ENCODE data around the gene CRBN. TPM values are rescaled to one million over a fixed set of nuclear protein-coding genes. Genes with fewer than 3 reads are reported as not detected.

The CRBN gene
- total and polyA plus RNA-seq, 2 of the 13 experiments (the other 11 are each of a cell fraction or from before 2014, with no cell fraction given) = 30.8 to 36.1 TPM

DNA sequence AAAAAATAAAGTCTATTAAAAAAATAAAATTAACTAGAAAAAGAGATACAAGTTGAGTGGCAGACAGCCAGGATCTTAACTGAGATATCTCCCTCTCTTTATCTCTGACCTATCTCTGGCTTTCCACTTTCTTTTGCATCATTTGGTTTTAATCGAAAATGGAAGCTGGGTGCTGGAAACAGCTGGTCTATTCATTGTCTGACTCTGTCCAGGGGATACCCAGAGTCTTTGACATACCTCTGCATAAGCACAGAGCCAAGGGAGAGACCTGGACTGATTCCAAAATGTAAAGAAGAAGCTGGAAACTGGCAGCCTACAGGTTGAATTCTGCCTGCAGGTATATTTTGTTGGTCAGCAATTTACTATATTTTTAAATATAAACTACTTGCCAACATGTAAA is 29.6 kb upstream of the CRBN start:
- no peak overlapping the region for H2AFZ ChIP-seq (ENCODE audit: low read length)
- ATAC-seq = no peak
- no peak for DNase-seq (ENCODE audit: low spot score)
- intact Hi-C loops (cut with micrococcal nuclease; ENCODE audit: unreplicated experiment) = no loop called here
- H3K9me3 ChIP-seq (ENCODE audit: low read length) = no peaks in the 10 kb centered on the region
- peaks cover 0 to 4% of the 10 kb centered on the region in 2 experiments; a peak in 1 of 5 replicates for H3K27me3 ChIP-seq (ENCODE audit: control insufficient read depth in 1 of 2, insufficient read depth in 2 of 2, low read length in 2 of 2)
- H4K20me1 ChIP-seq (ENCODE audit: insufficient read depth, low read length) = no peaks in the 10 kb centered on the region
- ChIA-PET CTCF (ENCODE audit: low intra/inter-chr PET ratio, low total read pairs) (no interaction called here), POLR2A (no interaction called here)
- no peaks in the 10 kb centered on the region for H3K36me3 ChIP-seq (replicated peaks in 1 of 2; ENCODE audit: control insufficient read depth in 1 of 2, insufficient read depth in 2 of 2, low read length in 2 of 2)
- WGBS (ENCODE audit: low lambda C conversion rate) = 0% methylated on average over 1 of the region's 1 CpG
- no peak overlapping the region for H3K4me3 ChIP-seq (replicated peaks in 1 of 3; ENCODE audit: insufficient read depth in 1 of 3, low read depth in 2 of 3, low read length in 3 of 3)
- no peaks in the 10 kb centered on the region for H3K4me1 ChIP-seq (ENCODE audit: insufficient read depth, low read length)
- H3K27ac ChIP-seq (ENCODE audit: extremely low read length, insufficient read depth, low read length) = no peak overlapping the region
- TF ChIP-seq NAIF1 (CRISPR knock-in tag; IDR thresholded peaks at IDR 0.05; ENCODE audit: borderline replicate concordance) = no peak
- TF ChIP-seq ZNF180 (CRISPR knock-in tag; IDR thresholded peaks at IDR 0.05; ENCODE audit: borderline replicate concordance, low read depth) = no peak
- no peak for TF ChIP-seq CAMTA2 (CRISPR knock-in tag; IDR thresholded peaks at IDR 0.05; ENCODE audit: borderline replicate concordance)
- no peak for TF ChIP-seq TBX3 (IDR thresholded peaks at IDR 0.05; ENCODE audit: borderline replicate concordance)
- no peak for TF ChIP-seq NR3C1 (CRISPR knock-in tag; IDR thresholded peaks at IDR 0.05)
- no peak for TF ChIP-seq ZNF790 (CRISPR knock-in tag; IDR thresholded peaks at IDR 0.05; ENCODE audit: borderline replicate concordance)
- TF ChIP-seq, protein P1, sequence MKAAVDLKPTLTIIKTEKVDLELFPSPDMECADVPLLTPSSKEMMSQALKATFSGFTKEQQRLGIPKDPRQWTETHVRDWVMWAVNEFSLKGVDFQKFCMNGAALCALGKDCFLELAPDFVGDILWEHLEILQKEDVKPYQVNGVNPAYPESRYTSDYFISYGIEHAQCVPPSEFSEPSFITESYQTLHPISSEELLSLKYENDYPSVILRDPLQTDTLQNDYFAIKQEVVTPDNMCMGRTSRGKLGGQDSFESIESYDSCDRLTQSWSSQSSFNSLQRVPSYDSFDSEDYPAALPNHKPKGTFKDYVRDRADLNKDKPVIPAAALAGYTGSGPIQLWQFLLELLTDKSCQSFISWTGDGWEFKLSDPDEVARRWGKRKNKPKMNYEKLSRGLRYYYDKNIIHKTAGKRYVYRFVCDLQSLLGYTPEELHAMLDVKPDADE (CRISPR knock-in tag; IDR thresholded peaks at IDR 0.05) = no peak
- no peak for TF ChIP-seq ONECUT2 (CRISPR knock-in tag; IDR thresholded peaks at IDR 0.05)
- H3K4me2 ChIP-seq (ENCODE audit: low read depth, low read length) = no peak overlapping the region
- BruUV-seq (replicated peaks) = no TSS peak
- H3K9ac ChIP-seq (ENCODE audit: insufficient read depth, low read depth, low read length) = no peak overlapping the region
- no peaks in the 10 kb centered on the region for H3K79me2 ChIP-seq (ENCODE audit: insufficient read depth, low read length)
- no peak for FAIRE-seq
- in situ Hi-C loops (cut with HindIII; ENCODE audit: extremely low pct_ligation_motif_present, low pct_unique_long_range_greater_than_20kb) = loop anchor here (10.0 kb wide), 1 partner anchor 796 kb away; no protein-coding TSS in a partner anchor

- no peak for ATAC-seq
- no peaks in the 10 kb centered on the region for H3K36me3 ChIP-seq (replicated peaks in 1 of 2; ENCODE audit: control insufficient read depth in 1 of 2, insufficient read depth in 2 of 2, low read length in 2 of 2)
- H3K27me3 ChIP-seq (ENCODE audit: control insufficient read depth in 1 of 2, insufficient read depth in 2 of 2, low read length in 2 of 2) = peaks cover 0 to 1% of the 10 kb centered on the region in 2 experiments; a peak in 1 of 5 replicates
- H4K20me1 ChIP-seq (ENCODE audit: insufficient read depth, low read length) = no peaks in the 10 kb centered on the region
- intact Hi-C loops (cut with micrococcal nuclease; ENCODE audit: unreplicated experiment) = no loop called here
- H3K4me1 ChIP-seq (ENCODE audit: insufficient read depth, low read length) = no peaks in the 10 kb centered on the region
- no peak overlapping the region for H3K4me3 ChIP-seq (replicated peaks in 1 of 3; ENCODE audit: insufficient read depth in 1 of 3, low read depth in 2 of 3, low read length in 3 of 3)
- no peak overlapping the region for H2AFZ ChIP-seq (ENCODE audit: low read length)
- no peak overlapping the region for H3K9ac ChIP-seq (ENCODE audit: insufficient read depth, low read depth, low read length)
- H3K79me2 ChIP-seq (ENCODE audit: insufficient read depth, low read length) = no peaks in the 10 kb centered on the region
- POLR2A ChIA-PET = no interaction called here
- H3K27ac ChIP-seq (ENCODE audit: extremely low read length, insufficient read depth, low read length) = no peak overlapping the region
- DNase-seq (ENCODE audit: low spot score) = no peak
- CTCF ChIA-PET (ENCODE audit: low intra/inter-chr PET ratio, low total read pairs) = interaction anchor here (2.0 to 2.4 kb wide), 2 partner anchors 796 to 1089 kb away, joined by 14 to 22 read pairs; no protein-coding TSS in a partner anchor
- no TSS peak for BruUV-seq (replicated peaks)
- no peak overlapping the region for H3K4me2 ChIP-seq (ENCODE audit: low read depth, low read length)
- WGBS (ENCODE audit: low lambda C conversion rate) = 21% methylated on average over 3 of the region's 3 CpGs
- FAIRE-seq = no peak
- no peaks in the 10 kb centered on the region for H3K9me3 ChIP-seq (ENCODE audit: low read length)
- in situ Hi-C loops (cut with HindIII; ENCODE audit: extremely low pct_ligation_motif_present, low pct_unique_long_range_greater_than_20kb) = loop anchor here (10.0 kb wide), 1 partner anchor 803 kb away; no protein-coding TSS in a partner anchor
- no peak for TF ChIP-seq ZNF777 (CRISPR knock-in tag; IDR thresholded peaks at IDR 0.05)
- TF ChIP-seq, protein P2, sequence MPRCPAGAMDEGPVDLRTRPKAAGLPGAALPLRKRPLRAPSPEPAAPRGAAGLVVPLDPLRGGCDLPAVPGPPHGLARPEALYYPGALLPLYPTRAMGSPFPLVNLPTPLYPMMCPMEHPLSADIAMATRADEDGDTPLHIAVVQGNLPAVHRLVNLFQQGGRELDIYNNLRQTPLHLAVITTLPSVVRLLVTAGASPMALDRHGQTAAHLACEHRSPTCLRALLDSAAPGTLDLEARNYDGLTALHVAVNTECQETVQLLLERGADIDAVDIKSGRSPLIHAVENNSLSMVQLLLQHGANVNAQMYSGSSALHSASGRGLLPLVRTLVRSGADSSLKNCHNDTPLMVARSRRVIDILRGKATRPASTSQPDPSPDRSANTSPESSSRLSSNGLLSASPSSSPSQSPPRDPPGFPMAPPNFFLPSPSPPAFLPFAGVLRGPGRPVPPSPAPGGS (CRISPR knock-in tag; IDR thresholded peaks at IDR 0.05) = no peak
- TF ChIP-seq ZNF121 (CRISPR knock-in tag; IDR thresholded peaks at IDR 0.05) = no peak
- no peak for TF ChIP-seq ZNF335 (CRISPR knock-in tag; IDR thresholded peaks at IDR 0.05)
- TF ChIP-seq, protein P3, sequence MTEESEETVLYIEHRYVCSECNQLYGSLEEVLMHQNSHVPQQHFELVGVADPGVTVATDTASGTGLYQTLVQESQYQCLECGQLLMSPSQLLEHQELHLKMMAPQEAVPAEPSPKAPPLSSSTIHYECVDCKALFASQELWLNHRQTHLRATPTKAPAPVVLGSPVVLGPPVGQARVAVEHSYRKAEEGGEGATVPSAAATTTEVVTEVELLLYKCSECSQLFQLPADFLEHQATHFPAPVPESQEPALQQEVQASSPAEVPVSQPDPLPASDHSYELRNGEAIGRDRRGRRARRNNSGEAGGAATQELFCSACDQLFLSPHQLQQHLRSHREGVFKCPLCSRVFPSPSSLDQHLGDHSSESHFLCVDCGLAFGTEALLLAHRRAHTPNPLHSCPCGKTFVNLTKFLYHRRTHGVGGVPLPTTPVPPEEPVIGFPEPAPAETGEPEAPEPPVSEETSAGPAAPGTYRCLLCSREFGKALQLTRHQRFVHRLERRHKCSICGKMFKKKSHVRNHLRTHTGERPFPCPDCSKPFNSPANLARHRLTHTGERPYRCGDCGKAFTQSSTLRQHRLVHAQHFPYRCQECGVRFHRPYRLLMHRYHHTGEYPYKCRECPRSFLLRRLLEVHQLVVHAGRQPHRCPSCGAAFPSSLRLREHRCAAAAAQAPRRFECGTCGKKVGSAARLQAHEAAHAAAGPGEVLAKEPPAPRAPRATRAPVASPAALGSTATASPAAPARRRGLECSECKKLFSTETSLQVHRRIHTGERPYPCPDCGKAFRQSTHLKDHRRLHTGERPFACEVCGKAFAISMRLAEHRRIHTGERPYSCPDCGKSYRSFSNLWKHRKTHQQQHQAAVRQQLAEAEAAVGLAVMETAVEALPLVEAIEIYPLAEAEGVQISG (CRISPR knock-in tag; IDR thresholded peaks at IDR 0.05) = no peak
- no peak for TF ChIP-seq ZMYM3 (CRISPR knock-in tag; IDR thresholded peaks at IDR 0.05)
Observed at GRCh38 chr3:3201611-3202010, 22.1 kb upstream of the CRBN start.

Data from HepG2 (cell line).